ENCODE measurements around the gene XPNPEP1. TPM values are rescaled to one million over a fixed set of nuclear protein-coding genes. Genes with fewer than 3 reads are reported as not detected.
A peak's percentile ranks its signal among the peaks of the same experiment; 100 is the strongest.
"Not testable (repeated sequence)": the region's sequence is repeated elsewhere in the genome, so short reads cannot be mapped to it uniquely, and the experiment has no call there.

XPNPEP1 gene
- total RNA-seq, 2 donors from 2014 or later, result 98.8 to 99.9 TPM

DNA sequence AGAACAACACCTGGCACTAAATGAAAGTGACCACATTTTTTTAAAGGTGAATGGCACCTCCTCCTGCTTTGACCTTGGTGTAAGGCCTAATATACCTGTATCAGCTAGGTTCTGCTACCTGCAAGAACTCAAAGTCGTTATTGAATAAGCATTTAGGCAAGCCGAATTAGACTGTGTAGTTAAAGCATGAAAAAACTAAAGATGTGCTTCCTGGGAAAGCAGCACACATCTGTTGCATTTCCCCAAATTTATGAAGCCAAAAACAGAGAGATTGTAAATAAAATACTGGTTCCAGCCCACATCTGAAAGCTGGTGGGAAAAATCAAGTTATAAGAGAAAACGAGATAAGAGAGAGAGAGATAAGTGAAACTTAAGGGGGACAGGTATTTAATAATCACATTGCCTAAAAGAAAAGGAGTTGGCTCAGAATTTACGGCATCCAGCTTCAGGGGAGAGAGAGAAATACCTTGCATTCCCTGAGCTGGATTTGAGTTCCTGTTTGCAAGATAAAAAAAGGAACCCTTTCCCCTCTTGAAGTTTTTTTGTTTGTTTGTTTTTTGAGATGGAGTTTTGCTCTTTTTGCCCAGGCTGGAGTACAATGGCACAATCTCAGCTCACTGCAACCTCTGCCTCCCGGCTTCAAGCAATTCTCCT lies 1.8 kb upstream of the XPNPEP1 start:
- H3K27ac Mint-ChIP-seq, result peak overlapping the region; percentile 60 to 88
- no peak overlapping the region for H3K4me3 Mint-ChIP-seq
- no peaks in the 10 kb centered on the region for H3K9me3 Mint-ChIP-seq
- no peaks in the 10 kb centered on the region for H3K27me3 Mint-ChIP-seq
- H3K36me3 Mint-ChIP-seq, result no peaks in the 10 kb centered on the region
- DNase-seq (ENCODE audit: low spot score), result no peak
- no peak for ATAC-seq
- peaks cover 32 to 38% of the 10 kb centered on the region in 2 donors for H3K4me1 Mint-ChIP-seq (ENCODE audit: low read depth in 2 of 2)

DNA sequence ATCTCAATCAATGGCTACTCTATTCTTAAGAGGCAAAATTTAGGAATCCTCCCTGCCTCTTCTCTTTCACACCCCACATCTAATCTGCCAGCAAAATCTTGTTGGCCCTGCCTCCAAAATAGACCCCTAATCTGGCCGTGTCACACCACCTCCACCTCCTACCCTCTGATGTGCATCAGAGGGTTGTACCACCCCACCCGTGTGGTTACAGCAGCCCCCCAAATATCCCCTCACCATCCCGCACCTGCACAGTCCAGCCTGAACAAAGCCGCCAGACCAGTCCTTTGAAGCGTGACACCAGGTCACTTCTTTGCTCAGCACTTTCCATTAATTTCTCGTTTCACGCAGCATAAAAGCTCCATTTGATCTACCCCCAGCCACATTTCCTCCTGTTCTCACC lies 776 bp upstream of the XPNPEP1 start:
- H3K9me3 Mint-ChIP-seq, result no peaks in the 10 kb centered on the region
- DNase-seq (ENCODE audit: low spot score), result no peak
- no peaks in the 10 kb centered on the region for H3K36me3 Mint-ChIP-seq
- peak overlapping the region; percentile 79 for H3K4me3 Mint-ChIP-seq
- ATAC-seq, result no peak
- H3K27ac Mint-ChIP-seq, result peak overlapping the region; percentile 60 to 88
- no peaks in the 10 kb centered on the region for H3K27me3 Mint-ChIP-seq
- H3K4me1 Mint-ChIP-seq (ENCODE audit: low read depth in 2 of 2), result peaks cover 38 to 48% of the 10 kb centered on the region in 2 donors

DNA sequence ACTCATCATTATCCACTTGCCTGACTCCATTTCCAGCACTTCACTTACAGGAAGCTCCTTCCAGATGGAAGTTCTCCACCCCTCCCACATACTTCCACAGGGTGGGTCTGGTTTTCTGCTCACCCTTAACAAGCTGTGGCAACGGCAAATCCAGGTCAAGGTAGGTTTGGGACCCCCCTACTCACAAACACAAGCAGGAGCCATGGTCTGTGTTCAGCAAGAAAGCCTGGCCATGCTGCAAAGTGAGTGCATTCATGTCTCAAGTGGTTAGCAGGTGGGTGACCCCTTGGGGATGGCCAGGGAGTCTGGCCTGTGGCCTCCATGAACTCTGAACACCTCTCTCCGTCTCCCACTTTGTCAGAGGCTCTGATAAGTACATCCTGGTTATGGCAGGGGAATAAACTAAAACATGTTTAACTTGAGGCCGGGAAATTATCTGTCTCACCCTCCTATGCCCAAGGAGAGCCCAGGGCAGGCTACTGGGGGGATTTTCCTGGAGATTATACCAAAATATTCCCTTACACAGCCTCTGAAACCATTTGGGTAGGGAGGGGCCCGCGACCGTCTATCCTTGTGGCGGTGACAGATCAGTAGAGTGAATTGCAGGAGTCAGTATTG lies 844 bp downstream of the XPNPEP1 start:
- no peak for DNase-seq (ENCODE audit: low spot score)
- no peaks in the 10 kb centered on the region for H3K27me3 Mint-ChIP-seq
- peak overlapping the region; percentile 79 for H3K4me3 Mint-ChIP-seq
- H3K9me3 Mint-ChIP-seq, result no peaks in the 10 kb centered on the region
- no peak for ATAC-seq
- peaks cover 47 to 56% of the 10 kb centered on the region in 2 donors for H3K4me1 Mint-ChIP-seq (ENCODE audit: low read depth in 2 of 2)
- peak overlapping the region; percentile 60 to 94 for H3K27ac Mint-ChIP-seq
- no peaks in the 10 kb centered on the region for H3K36me3 Mint-ChIP-seq

DNA sequence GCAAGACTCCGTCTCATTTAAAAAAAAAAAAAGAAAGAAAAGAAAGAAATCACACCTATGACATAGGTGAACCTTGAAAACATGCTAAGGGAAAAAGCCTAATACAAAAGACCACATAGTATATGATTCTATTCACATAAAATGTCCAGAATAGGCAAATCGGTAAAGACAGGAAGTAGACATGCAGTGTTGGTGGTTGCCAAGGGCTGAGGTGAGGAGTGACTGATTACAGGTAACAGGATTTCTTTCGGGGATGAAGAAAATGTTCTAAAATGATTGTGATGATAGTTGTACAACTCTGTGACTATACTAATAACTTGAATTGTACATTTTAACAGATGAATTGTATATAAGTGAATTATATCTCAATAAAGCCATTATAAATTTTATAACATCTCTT lies 3.3 kb downstream of the XPNPEP1 start:
- ATAC-seq, result no peak
- peak overlapping the region; percentile 40 to 94 for H3K27ac Mint-ChIP-seq
- no peaks in the 10 kb centered on the region for H3K9me3 Mint-ChIP-seq

DNA sequence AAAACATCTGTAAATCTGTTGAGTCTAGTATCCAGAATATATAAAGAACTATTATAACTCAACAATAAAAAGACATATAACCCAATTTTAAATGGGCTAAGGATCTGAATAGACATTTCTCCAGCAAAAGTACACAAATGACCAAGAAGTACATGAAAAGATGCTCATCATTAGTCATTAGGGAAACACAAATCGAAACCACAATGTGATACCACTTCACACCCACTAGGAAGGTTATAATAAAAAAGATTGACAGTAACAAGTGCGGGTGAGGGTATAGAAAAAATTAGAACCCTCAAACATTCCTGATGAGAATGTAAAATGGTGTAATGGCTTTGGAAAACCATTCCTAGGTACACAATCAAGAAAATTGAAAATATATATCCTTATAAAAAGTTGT lies 4.1 kb downstream of the XPNPEP1 start:
- Mint-ChIP-seq H3K27me3 (no peaks in the 10 kb centered on the region), H3K36me3 (peaks cover 6% of the 10 kb centered on the region), H3K9me3 (no peaks in the 10 kb centered on the region), H3K4me1 (ENCODE audit: low read depth in 2 of 2) (peaks cover 62 to 69% of the 10 kb centered on the region in 2 donors), H3K27ac (peak overlapping the region; percentile 40 to 94), H3K4me3 (peak overlapping the region; percentile 25)
- peak in 1 of 2 donors; percentile 28 for ATAC-seq
- DNase-seq (ENCODE audit: low spot score), result no peak

More for the DNA sequence above, 3.3 kb downstream of the XPNPEP1 start:
- H3K27me3 Mint-ChIP-seq, result no peaks in the 10 kb centered on the region
- DNase-seq (ENCODE audit: low spot score), result no peak
- peak overlapping the region; percentile 25 for H3K4me3 Mint-ChIP-seq
- H3K36me3 Mint-ChIP-seq, result peaks cover 6% of the 10 kb centered on the region
- peaks cover 63 to 70% of the 10 kb centered on the region in 2 donors for H3K4me1 Mint-ChIP-seq (ENCODE audit: low read depth in 2 of 2)

DNA sequence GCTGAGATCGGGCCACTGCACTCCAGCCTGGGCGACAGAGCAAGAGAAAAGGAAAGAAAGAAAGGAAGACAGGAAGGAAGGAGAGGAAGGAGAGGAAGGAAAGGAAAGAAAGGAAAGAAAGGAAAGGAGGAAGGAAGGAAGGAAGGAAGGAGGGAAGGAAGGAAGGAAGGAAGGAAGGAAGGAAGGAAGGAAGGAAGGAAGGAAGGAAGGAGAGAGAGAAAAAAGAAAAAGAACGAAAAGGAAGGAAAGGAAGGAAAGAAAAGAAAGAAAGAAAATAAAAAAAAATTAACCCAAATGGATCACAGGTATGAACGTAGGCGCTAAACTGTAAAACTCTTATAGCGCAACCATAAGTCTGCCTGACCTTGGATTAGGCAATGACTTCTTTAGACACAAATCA lies 4.6 kb downstream of the XPNPEP1 start:
- not testable (repeated sequence) for ATAC-seq; H3K9me3 Mint-ChIP-seq; H3K36me3 Mint-ChIP-seq; H3K27me3 Mint-ChIP-seq; DNase-seq (ENCODE audit: low spot score)
- H3K27ac Mint-ChIP-seq, result peak overlapping the region; percentile 37 to 40
- peak overlapping the region; percentile 25 for H3K4me3 Mint-ChIP-seq
- peaks cover 57 to 69% of the 10 kb centered on the region in 2 donors for H3K4me1 Mint-ChIP-seq (ENCODE audit: low read depth in 2 of 2)

DNA sequence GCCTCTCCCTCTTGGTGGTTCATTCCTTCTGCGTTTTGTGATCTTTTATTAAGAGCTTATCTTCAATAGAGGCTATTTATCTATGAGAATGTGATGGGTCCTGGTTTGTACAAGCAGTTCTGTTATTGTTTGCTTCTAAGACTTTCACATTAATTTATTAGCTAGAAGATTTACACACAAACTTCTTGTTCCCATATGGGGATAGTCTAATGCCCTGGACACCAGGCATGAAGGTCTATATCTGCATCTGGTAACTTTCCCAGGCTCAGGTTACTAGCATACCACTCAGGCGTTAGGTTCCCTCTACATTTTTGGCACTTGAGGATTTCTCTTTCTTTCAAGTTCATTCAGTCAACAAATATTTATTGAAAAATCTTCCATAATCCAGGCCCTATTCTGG lies 7.7 kb downstream of the XPNPEP1 start:
- no peaks in the 10 kb centered on the region for H3K27me3 Mint-ChIP-seq
- peak overlapping the region; percentile 43 to 84 for H3K27ac Mint-ChIP-seq
- ATAC-seq (no peak), DNase-seq (ENCODE audit: low spot score) (no peak)
- H3K36me3 Mint-ChIP-seq, result peaks cover 20% of the 10 kb centered on the region
- peaks cover 64 to 78% of the 10 kb centered on the region in 2 donors for H3K4me1 Mint-ChIP-seq (ENCODE audit: low read depth in 2 of 2)
- H3K4me3 Mint-ChIP-seq, result peak overlapping the region; percentile 43
- H3K9me3 Mint-ChIP-seq, result no peaks in the 10 kb centered on the region

DNA sequence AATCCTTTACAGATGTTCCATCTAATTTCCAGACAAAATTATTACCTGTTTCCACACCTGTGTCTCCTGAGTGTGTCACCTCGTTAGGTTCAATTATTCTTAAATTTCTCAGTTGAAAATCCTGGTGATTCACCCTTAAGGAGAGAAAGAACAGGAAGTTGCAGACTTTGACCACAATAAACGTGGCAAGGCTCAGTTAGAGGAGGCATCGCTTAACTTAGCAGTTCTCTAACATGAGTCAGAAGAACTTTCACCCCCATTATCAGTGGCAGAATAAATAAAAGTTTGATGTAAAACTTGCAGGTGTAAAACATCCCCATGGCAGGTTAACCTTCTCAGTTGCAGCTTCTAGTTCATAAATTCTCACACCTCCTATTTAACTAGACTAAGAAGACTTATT lies 8.3 kb downstream of the XPNPEP1 start:
- no peaks in the 10 kb centered on the region for H3K27me3 Mint-ChIP-seq
- ATAC-seq (peak; percentile 83 to 92), DNase-seq (ENCODE audit: low spot score) (peak; percentile 69)
- peak overlapping the region; percentile 43 for H3K4me3 Mint-ChIP-seq
- H3K27ac Mint-ChIP-seq, result peak overlapping the region; percentile 43 to 84
- H3K4me1 Mint-ChIP-seq (ENCODE audit: low read depth in 2 of 2), result peaks cover 63 to 78% of the 10 kb centered on the region in 2 donors
- peaks cover 22% of the 10 kb centered on the region for H3K36me3 Mint-ChIP-seq
- H3K9me3 Mint-ChIP-seq, result no peaks in the 10 kb centered on the region

DNA sequence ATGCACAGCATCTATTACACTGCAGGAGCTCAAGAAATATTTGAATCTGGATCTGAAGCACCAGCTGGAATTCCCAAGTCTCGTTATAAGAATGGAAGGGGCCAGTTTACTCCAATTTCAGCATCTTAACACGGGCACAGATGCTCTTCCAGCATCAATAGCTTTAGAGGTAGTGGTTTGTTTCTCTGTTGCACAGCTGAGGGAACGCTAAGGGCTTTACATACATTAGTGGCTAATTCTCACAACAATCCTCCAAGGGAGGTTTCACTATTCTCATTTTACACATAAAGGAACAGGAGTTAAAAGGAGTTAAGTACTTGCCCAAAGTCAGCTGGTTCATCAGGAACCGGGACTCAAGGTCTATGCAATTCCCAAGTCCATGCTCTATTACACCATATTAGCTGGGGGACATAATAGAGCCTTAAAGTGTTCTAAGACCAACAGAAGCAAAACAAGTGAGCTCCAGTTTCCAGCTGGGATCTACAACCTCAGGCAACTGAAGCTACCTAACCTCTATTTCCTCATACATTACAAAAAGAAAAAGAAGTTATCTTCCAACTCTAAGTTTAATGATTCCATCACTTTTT lies 9.9 kb downstream of the XPNPEP1 start:
- no peaks in the 10 kb centered on the region for H3K9me3 Mint-ChIP-seq
- peaks cover 27% of the 10 kb centered on the region for H3K36me3 Mint-ChIP-seq
- ATAC-seq, result no peak
- no peak overlapping the region for H3K4me3 Mint-ChIP-seq
- peaks cover 56 to 69% of the 10 kb centered on the region in 2 donors for H3K4me1 Mint-ChIP-seq (ENCODE audit: low read depth in 2 of 2)
- H3K27ac Mint-ChIP-seq, result peak overlapping the region; percentile 54 to 84
- DNase-seq (ENCODE audit: low spot score), result no peak
- H3K27me3 Mint-ChIP-seq, result no peaks in the 10 kb centered on the region

DNA sequence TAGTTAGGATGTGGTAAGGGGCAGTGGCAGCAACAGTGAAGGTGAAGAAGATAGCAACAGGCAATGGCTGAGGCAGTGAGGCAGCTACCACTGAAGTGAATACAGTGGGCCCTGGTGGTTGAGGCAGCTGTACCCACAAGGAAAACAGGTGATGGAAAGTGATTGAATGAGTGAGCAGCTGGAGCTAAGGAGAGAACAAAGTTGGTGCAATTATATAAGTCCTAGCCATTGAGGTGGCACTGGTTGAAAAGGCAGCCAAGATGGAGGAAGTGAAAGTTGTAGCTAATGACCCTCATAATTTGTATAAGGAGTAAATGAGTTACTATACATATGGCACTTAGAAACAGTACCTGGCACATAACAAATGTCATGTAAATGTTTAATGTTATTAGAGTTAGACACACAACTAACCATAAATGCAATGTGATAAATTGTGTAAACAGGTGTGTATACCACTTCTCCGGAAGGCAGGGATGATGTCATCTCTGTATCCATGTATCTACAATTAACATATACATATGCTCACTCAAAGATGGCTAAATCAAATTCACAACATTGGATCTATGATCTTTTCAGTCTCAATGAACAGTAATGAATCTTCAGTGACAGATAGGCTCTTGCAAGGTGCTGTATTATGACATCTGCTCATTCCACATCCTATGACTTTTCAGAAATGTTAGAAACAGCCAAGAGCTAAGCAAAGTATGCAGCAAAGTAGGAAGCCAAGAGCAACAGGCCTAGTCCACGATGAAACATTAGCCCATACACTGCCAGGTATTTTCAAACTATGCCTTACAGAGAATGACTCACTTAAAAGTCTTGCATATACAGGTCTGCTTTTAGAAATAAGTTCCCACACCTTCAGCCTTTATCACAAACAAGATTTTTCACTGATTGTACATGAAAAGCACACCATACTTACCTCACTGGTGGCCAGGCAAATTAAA lies 10.7 kb downstream of the XPNPEP1 start:
- H3K27ac Mint-ChIP-seq, result peak overlapping the region; percentile 78 to 90
- DNase-seq (ENCODE audit: low spot score) (no peak), ATAC-seq (no peak)
- H3K4me3 Mint-ChIP-seq, result peak overlapping the region; percentile 41
- no peaks in the 10 kb centered on the region for H3K27me3 Mint-ChIP-seq
- no peaks in the 10 kb centered on the region for H3K9me3 Mint-ChIP-seq
- H3K36me3 Mint-ChIP-seq, result peaks cover 27% of the 10 kb centered on the region
- H3K4me1 Mint-ChIP-seq (ENCODE audit: low read depth in 2 of 2), result peaks cover 53 to 71% of the 10 kb centered on the region in 2 donors

DNA sequence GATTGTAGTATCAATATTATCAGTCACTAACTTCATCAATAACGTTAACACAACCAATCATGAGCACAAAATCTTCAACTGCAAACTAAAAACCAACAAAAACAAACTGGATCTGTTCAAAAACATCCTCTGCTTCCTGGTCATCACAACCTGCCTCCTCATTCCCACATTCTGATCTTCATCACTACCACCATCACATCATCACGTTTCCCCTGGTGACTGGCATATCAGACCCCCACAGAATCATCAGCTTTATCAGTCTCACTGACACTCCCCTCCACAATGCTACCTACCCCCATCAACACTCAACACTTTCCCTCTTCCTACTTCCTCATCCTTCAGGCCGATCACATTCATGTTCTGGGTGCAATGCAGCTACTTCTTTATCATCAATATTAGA lies 11.4 kb downstream of the XPNPEP1 start:
- Mint-ChIP-seq H3K9me3 (no peaks in the 10 kb centered on the region), H3K27ac (peak overlapping the region; percentile 78 to 90), H3K27me3 (no peaks in the 10 kb centered on the region), H3K4me3 (peak overlapping the region; percentile 41), H3K36me3 (peaks cover 31% of the 10 kb centered on the region), H3K4me1 (ENCODE audit: low read depth in 2 of 2) (peaks cover 57 to 79% of the 10 kb centered on the region in 2 donors)
- ATAC-seq (no peak), DNase-seq (ENCODE audit: low spot score) (no peak)

DNA sequence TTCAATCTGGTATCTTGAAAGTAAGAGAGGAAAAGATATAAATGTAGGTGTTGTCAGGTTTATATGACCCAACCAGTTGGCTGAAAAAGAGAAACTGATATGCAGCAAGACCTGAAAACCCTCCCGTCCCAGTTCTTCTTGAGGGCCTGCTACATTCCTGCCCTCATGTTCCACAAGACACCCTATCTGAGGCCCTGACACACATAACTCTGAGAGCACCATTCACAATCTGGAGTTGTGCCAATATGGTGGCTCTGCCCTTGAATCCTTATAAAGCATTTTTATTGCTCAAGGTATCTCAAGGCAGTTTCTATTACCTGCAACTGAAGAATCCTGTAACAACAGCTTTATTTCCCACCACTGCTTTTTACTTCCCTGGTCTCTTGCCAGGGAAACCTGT lies 17.0 kb downstream of the XPNPEP1 start:
- ATAC-seq (no peak), DNase-seq (ENCODE audit: low spot score) (no peak)
- H3K9me3 Mint-ChIP-seq, result no peaks in the 10 kb centered on the region
- H3K27me3 Mint-ChIP-seq, result no peaks in the 10 kb centered on the region
- H3K4me1 Mint-ChIP-seq (ENCODE audit: low read depth in 2 of 2), result peaks cover 65 to 70% of the 10 kb centered on the region in 2 donors
- H3K4me3 Mint-ChIP-seq, result no peak overlapping the region
- peaks cover 44% of the 10 kb centered on the region for H3K36me3 Mint-ChIP-seq
- no peak overlapping the region for H3K27ac Mint-ChIP-seq

DNA sequence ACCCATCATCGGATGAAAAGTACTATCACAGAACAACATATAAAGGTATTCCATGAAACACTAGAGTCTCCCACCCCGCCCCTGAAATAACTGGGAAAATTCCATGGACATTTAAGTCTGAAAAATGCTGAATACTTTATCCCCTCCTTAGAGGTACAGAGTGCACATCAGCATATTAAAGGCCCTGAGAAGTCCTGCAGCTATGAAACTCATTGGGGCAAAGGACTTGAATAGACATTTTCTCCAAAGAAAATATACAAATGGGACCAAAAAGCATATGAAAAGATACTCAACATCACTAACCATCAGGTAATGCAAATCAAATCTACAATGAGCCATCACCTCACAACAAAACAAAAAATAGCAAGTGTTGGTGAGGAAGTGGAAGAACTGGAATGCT lies 18.9 kb downstream of the XPNPEP1 start:
- peaks cover 64 to 65% of the 10 kb centered on the region in 2 donors for H3K4me1 Mint-ChIP-seq (ENCODE audit: low read depth in 2 of 2)
- ATAC-seq, result no peak
- H3K36me3 Mint-ChIP-seq, result peaks cover 47% of the 10 kb centered on the region
- no peak for DNase-seq (ENCODE audit: low spot score)
- H3K27ac Mint-ChIP-seq, result peak overlapping the region; percentile 71 to 97
- no peaks in the 10 kb centered on the region for H3K9me3 Mint-ChIP-seq
- peak overlapping the region; percentile 64 for H3K4me3 Mint-ChIP-seq
- no peaks in the 10 kb centered on the region for H3K27me3 Mint-ChIP-seq

All from natural killer cell treated with Interleukin-12 subunit alpha and Interleukin-12 subunit beta and Interleukin-15 and Interleukin-18, amount 100 ng/mL, for 72 hours (primary cell).